PC-9 (cell line): ENCODE data around the gene RNASE4. TPM values are rescaled to one million over a fixed set of nuclear protein-coding genes. Genes with fewer than 3 reads are reported as not detected.

Source experiments
- BruUV-seq: library from RNA; stranded (reverse); fragments of 400-500 nt; replicated peaks from 2 replicates; lab custom pipeline; 2021; lab: Mats Ljungman, UMichigan
- CTCF ChIA-PET: fragments of 300-600 bp; sonication (Branson Sonifier 250); formaldehyde crosslinking; loops from one replicate; lab custom pipeline; 2022; ENCODE audit warnings: antibody characterized with exemption; lab: Charles Lee
- POLR2A ChIA-PET: fragments of 300-600 bp; sonication (Branson Sonifier 250); formaldehyde crosslinking; loops from one replicate; lab custom pipeline; 2022; ENCODE audit warnings: antibody characterized with exemption; ENCODE audit not compliant: unreplicated experiment; lab: Charles Lee
- DNase-seq, 2 experiments: peaks; one replicate each; pipeline versions ENCODE4 v3.0.0 to v3.0.0-alpha.2; 2015 to 2022; ENCODE audit warnings: mixed read lengths in 1 of 2
- H2AFZ ChIP-seq: fragments of 200-600 bp; sonication (generic); 2 replicates; pipeline ENCODE4 v1.8.1; 2017; ENCODE audit warnings: antibody characterized with exemption
- H3F3A ChIP-seq: fragments of 200-600 bp; sonication (generic); 2 replicates; pipeline ENCODE4 v1.8.1; 2017; ENCODE audit warnings: antibody characterized with exemption, mild to moderate bottlenecking, low read depth; ENCODE audit not compliant: insufficient read depth
- H3K27ac ChIP-seq: fragments of 200-600 bp; sonication (generic); 2 replicates; pipeline ENCODE4 v1.6.1; 2016; ENCODE audit warnings: mixed run types
- H3K27me3 ChIP-seq: fragments of 200-600 bp; sonication (generic); 2 replicates; pipeline ENCODE4 v1.6.1; 2016; ENCODE audit warnings: low read depth, mixed run types; ENCODE audit not compliant: insufficient read depth
- H3K36me3 ChIP-seq: fragments of 200-600 bp; sonication (generic); 2 replicates; pipeline ENCODE4 v1.6.1; 2016; ENCODE audit warnings: low read depth, mixed run types
- H3K4me1 ChIP-seq: fragments of 200-600 bp; sonication (generic); replicated peaks from 2 replicates; pipeline ENCODE4 v1.6.1; 2016; ENCODE audit warnings: mixed run types; ENCODE audit not compliant: insufficient read depth
- H3K4me2 ChIP-seq: fragments of 200-600 bp; sonication (generic); 2 replicates; pipeline ENCODE4 v1.6.1; 2017; ENCODE audit warnings: mixed run types
- H3K4me3 ChIP-seq: fragments of 200-600 bp; sonication (generic); 2 replicates; pipeline ENCODE4 v1.6.1; 2016; ENCODE audit warnings: mixed run types
- H3K79me2 ChIP-seq: fragments of 200-600 bp; sonication (generic); 2 replicates; pipeline ENCODE4 v1.6.1; 2017; ENCODE audit warnings: low read depth, mixed run types
- H3K9me2 ChIP-seq: fragments of 200-600 bp; sonication (generic); 2 replicates; pipeline ENCODE4 v1.8.1; 2017; ENCODE audit warnings: mild to moderate bottlenecking; ENCODE audit not compliant: insufficient read depth
- H3K9me3 ChIP-seq: fragments of 200-600 bp; sonication (generic); 2 replicates; pipeline ENCODE4 v1.8.1; 2016; ENCODE audit warnings: low read depth; ENCODE audit not compliant: insufficient read depth
- H4K20me1 ChIP-seq: fragments of 200-600 bp; sonication (generic); 2 replicates; pipeline ENCODE4 v1.8.1; 2017; ENCODE audit not compliant: insufficient read depth
- EZH2 ChIP-seq: fragments of 200-600 bp; sonication (generic); IDR thresholded peaks from 2 replicates; pipeline ENCODE4 v1.8.0; 2017; ENCODE audit warnings: antibody characterized with exemption, low read depth
- intact Hi-C: fragments of 100-400 bp; cut with micrococcal nuclease; formaldehyde crosslinking; loops from one replicate; pipeline ENCODE4 v1.10.0; 2022; ENCODE audit not compliant: unreplicated experiment
- total RNA-seq: library from RNA; stranded (reverse); gene quantifications from 2 replicates; pipeline ENCODE4 v1.2.3, GENCODE V29; 2021
- TF ChIP-seq, protein P1 (sequence below): fragments of 200-600 bp; sonication (generic); conservative IDR thresholded peaks from 2 replicates; pipeline ENCODE4 v1.6.1; 2017; ENCODE audit warnings: mixed run types, antibody characterized with exemption, mild to moderate bottlenecking, moderate library complexity

RNASE4 gene
- total RNA-seq, 1 experiment from 2014 or later, result 4.0 TPM

DNA sequence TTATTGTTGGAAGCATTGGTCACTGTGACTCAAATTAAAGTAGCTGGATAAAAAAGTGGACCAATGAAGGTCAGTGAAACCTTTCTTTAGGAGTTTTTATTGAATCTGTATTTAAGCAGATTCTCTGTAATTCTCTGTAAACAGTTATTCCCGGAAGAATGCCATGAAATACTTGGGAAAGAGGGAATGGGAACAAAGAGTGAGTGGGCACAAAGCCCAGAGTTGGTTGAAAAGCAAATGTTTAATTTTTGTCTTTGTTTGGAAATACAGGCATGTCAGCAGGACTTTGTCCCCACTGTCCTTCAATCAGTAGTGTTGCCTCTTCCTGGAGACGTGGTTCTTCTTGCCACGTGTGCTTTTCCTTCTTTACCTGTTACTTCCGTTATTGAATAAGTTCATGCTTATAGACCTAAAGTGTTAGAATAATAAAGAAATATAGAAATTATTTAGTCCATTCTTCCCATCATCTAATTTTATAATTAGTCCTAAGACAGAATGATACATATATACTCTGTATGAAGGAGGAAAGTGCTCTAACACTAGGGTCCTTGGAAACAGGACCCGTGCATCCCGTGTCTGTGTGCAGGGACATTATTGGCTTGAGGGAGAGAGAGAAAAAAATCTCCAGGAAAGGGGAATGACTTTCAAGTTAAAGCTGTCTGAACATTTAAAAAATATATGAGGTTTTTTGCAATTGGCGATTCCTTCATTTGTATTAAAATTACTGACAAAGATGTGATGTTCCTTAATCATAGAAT lies 2.2 kb downstream of the RNASE4 start:
- Histone ChIP-seq H4K20me1 (no peaks in the 10 kb centered on the region), H3K9me3 (no peaks in the 10 kb centered on the region), H3F3A (peaks cover 29% of the 10 kb centered on the region; the same call in 1 of the 2 replicates), H3K79me2 (no peaks in the 10 kb centered on the region), H3K4me1 (0 out of 2 replicates have a peak, but pooled peaks cover 5% of the 10 kb centered on the region), H3K27me3 (no peaks in the 10 kb centered on the region), H3K9me2 (no peaks in the 10 kb centered on the region), H3K4me2 (no peak overlapping the region), H3K27ac (no peak overlapping the region), H3K4me3 (no peak overlapping the region), H2AFZ (no peak overlapping the region), H3K36me3 (no peaks in the 10 kb centered on the region)
- DNase-seq, result no peak
- intact Hi-C loops, result no loop called here
- no TSS peak for BruUV-seq
- CTCF ChIA-PET, result no interaction called here
- TF ChIP-seq, protein P1, sequence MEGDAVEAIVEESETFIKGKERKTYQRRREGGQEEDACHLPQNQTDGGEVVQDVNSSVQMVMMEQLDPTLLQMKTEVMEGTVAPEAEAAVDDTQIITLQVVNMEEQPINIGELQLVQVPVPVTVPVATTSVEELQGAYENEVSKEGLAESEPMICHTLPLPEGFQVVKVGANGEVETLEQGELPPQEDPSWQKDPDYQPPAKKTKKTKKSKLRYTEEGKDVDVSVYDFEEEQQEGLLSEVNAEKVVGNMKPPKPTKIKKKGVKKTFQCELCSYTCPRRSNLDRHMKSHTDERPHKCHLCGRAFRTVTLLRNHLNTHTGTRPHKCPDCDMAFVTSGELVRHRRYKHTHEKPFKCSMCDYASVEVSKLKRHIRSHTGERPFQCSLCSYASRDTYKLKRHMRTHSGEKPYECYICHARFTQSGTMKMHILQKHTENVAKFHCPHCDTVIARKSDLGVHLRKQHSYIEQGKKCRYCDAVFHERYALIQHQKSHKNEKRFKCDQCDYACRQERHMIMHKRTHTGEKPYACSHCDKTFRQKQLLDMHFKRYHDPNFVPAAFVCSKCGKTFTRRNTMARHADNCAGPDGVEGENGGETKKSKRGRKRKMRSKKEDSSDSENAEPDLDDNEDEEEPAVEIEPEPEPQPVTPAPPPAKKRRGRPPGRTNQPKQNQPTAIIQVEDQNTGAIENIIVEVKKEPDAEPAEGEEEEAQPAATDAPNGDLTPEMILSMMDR, result no peak
- TF ChIP-seq EZH2, result no peak
- POLR2A ChIA-PET, result no interaction called here

DNA sequence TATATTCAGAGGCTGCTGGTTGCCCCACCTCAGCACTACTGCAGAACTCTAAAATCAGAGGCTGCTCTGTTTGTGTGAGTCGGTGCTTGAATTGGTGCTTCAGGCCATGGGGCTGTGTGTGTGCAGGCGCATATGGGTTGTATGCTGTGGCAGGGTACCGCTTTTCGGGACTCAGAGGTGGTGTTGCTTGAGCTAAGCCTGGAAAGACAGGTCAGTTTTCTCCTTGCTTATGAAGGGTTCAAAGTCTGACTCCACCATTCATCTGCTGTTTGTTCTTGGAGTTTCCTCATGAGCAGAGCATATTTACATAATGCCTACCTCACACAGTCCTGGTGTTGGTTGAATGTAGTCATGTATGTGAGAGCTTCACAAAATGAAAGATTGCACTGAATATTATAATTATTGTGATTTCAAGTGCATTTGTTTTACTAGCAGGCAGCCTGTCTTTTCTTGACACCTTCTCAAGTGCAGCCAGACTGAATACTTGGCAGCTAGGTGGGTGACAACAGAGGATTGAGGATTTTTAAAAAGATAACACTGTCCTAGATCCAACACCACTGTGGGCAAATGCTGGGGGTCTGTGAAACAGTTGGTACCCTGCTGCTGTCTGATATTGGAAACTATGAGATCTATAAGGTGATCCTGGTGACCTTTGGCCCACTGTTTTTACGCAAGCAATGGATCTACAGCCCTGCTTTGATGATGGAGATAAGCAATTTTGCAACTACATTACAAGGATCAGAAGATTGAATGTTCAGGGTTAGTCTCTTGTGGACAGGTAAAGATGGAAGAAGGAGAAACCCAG lies 3.2 kb downstream of the RNASE4 start:
- CTCF ChIA-PET, result no interaction called here
- no peaks in the 10 kb centered on the region for H3K9me3 ChIP-seq
- H3K27me3 ChIP-seq, result no peaks in the 10 kb centered on the region
- H2AFZ ChIP-seq, result no peak overlapping the region
- H3K4me1 ChIP-seq, result 0 out of 2 replicates have a peak, but pooled peaks cover 5% of the 10 kb centered on the region
- BruUV-seq, result no TSS peak
- DNase-seq, result no peak
- H3F3A ChIP-seq, result peaks cover 29% of the 10 kb centered on the region; the same call in 1 of the 2 replicates
- no peak overlapping the region for H3K27ac ChIP-seq
- no peaks in the 10 kb centered on the region for H3K79me2 ChIP-seq
- H3K36me3 ChIP-seq, result no peaks in the 10 kb centered on the region
- POLR2A ChIA-PET, result no interaction called here
- H3K4me2 ChIP-seq, result no peak overlapping the region
- intact Hi-C loops, result no loop called here
- no peaks in the 10 kb centered on the region for H3K9me2 ChIP-seq
- TF ChIP-seq, protein P1, result no peak
- TF ChIP-seq EZH2, result no peak
- no peaks in the 10 kb centered on the region for H4K20me1 ChIP-seq
- H3K4me3 ChIP-seq, result no peak overlapping the region

DNA sequence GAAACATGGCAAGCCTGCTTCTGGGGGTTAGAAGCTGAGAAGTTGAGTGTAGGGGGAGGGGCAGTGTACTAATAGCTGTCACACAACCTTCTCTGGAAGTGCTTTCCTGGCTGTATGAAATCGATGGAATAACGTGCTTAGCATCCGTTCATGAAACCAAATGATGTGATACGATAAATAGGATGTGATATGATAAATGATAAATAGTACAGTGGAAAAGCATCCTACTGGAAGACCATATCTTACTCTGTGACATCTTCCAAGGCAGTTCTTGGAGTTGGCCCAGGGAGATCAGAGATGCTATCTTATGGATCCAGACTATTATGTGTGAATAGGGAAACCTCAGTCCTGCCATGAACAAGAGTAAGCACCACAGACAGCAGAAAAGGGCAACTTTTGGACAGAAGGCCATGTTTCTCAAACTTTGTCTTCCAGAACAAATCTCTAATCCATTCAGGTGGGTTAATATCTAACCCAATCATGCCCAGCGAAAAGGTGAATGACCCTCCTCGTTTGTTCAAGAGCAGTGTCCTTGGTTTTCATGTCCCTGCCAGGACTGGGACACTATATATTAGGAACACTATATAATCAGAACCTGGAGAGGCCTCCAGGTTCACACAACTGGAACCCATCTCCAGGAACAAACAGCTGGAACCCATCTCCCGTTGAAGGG lies 3.9 kb downstream of the RNASE4 start, which contains the start of gene ANG:
ANG (plus strand) TSS at position 598 of the 673 bp plus-strand sequence. CDS start 4,801 bp downstream, outside the sequence.
- peaks cover 24% of the 10 kb centered on the region; the same call in 1 of the 2 replicates for H3F3A ChIP-seq
- no peak for TF ChIP-seq EZH2
- TF ChIP-seq, protein P1, result no peak
- H3K4me2 ChIP-seq, result no peak within 1 kb of the TSS
- H3K36me3 ChIP-seq, result no peaks in the 10 kb centered on the region
- intact Hi-C loops, result no loop called here
- no TSS peak for BruUV-seq
- 0 out of 2 replicates have a peak, but pooled peaks cover 5% of the 10 kb centered on the region for H3K4me1 ChIP-seq
- no peaks in the 10 kb centered on the region for H3K27me3 ChIP-seq
- DNase-seq, result no peak
- no peak within 1 kb of the TSS for H3K4me3 ChIP-seq
- no peak within 1 kb of the TSS for H2AFZ ChIP-seq
- no peaks in the 10 kb centered on the region for H4K20me1 ChIP-seq
- ChIA-PET POLR2A (no interaction called here), CTCF (interaction anchor here (0.6 kb wide), 1 partner anchor 900 kb away, joined by 3 read pairs; no protein-coding TSS in a partner anchor)
- no peaks in the 10 kb centered on the region for H3K9me3 ChIP-seq
- H3K79me2 ChIP-seq, result no peaks in the 10 kb centered on the region
- H3K9me2 ChIP-seq, result no peaks in the 10 kb centered on the region
- H3K27ac ChIP-seq, result no peak within 1 kb of the TSS
